K562 (cell line): ENCODE results near the gene GDF15. TPM values are rescaled to one million over a fixed set of nuclear protein-coding genes. Genes with fewer than 3 reads are reported as not detected.

Experiments used
- FOS ChIP-seq: IDR thresholded peaks from 3 replicates; pipeline ENCODE4 v1.6.1; 2011; ENCODE audit not compliant: insufficient read length; ENCODE audit errors: extremely low read depth
- FOXJ3 ChIP-seq: sonication (generic); formaldehyde crosslinking; IDR thresholded peaks from 2 replicates; pipeline ENCODE4 v1.4.0; 2020; ENCODE audit warnings: mild to moderate bottlenecking, missing genetic modification reagents
- GATA2 ChIP-seq: sonication (generic); formaldehyde crosslinking; IDR thresholded peaks from 2 replicates; pipeline ENCODE4 v1.4.0; 2020; ENCODE audit warnings: mild to moderate bottlenecking, missing genetic modification reagents
- MCM7 ChIP-seq, 2 experiments: fragments of 450-650 bp; IDR thresholded peaks; 2 replicates each; pipeline ENCODE4 v1.6.1; 2016 to 2018
- MED1 ChIP-seq: sonication (generic); formaldehyde crosslinking; IDR thresholded peaks from 2 replicates; pipeline ENCODE4 v1.8.1; 2023; ENCODE audit warnings: missing genetic modification reagents, borderline replicate concordance
- MYC ChIP-seq, 2 experiments: fragments of 250-450 bp in 1 of 2; sonication (Bioruptor Pico) in 1 of 2; IDR thresholded peaks; 2 replicates each; pipeline versions ENCODE4 v1.5.1 to v1.6.1; 2012 to 2021; ENCODE audit warnings: low read depth in 2 of 2, borderline replicate concordance in 1 of 2, improper control_type of control experiment in 1 of 2, low read length in 1 of 2, mild to moderate bottlenecking in 1 of 2, moderate library complexity in 1 of 2
- NCOA6 ChIP-seq: fragments of 450-650 bp; IDR thresholded peaks from 2 replicates; pipeline ENCODE4 v1.6.1; 2017; ENCODE audit warnings: mild to moderate bottlenecking
- NFE2L1 ChIP-seq: fragments of 450-650 bp; IDR thresholded peaks from 2 replicates; pipeline ENCODE4 v1.6.1; 2016; ENCODE audit warnings: missing genetic modification characterization, low read depth, mild to moderate bottlenecking, missing compliant biosample characterization, moderate library complexity, borderline replicate concordance
- NFIX ChIP-seq: fragments of 250-450 bp; sonication (Bioruptor Pico); IDR thresholded peaks from 2 replicates; pipeline ENCODE4 v1.4.0; 2020; ENCODE audit warnings: low read depth, mild to moderate bottlenecking, moderate library complexity
- PHF8 ChIP-seq: fragments of 200-600 bp; sonication (generic); IDR thresholded peaks from 2 replicates; pipeline ENCODE4 v1.6.1; 2012; ENCODE audit warnings: mixed run types, mild to moderate bottlenecking, inconsistent platforms, low read length, moderate library complexity, borderline replicate concordance
- PURB ChIP-seq: sonication (generic); formaldehyde crosslinking; IDR thresholded peaks from 2 replicates; pipeline ENCODE4 v1.9.0; 2021; ENCODE audit warnings: low read depth, mild to moderate bottlenecking, missing genetic modification reagents
- SAFB ChIP-seq: fragments of 200-400 bp; formaldehyde crosslinking; IDR thresholded peaks from 2 replicates; pipeline ENCODE4 v1.6.1; 2017; ENCODE audit warnings: low read depth, low read length, borderline replicate concordance
- SMAD2 ChIP-seq: fragments of 150-350 bp; IDR thresholded peaks from 2 replicates; pipeline ENCODE4 v1.6.1; 2014; ENCODE audit warnings: low read depth, mild to moderate bottlenecking, low read length
- SMARCA4 ChIP-seq: fragments of 450-650 bp; IDR thresholded peaks from 2 replicates; pipeline ENCODE4 v1.6.1; 2016
- TCFL5 ChIP-seq: fragments of 250-450 bp; sonication (Bioruptor Pico); conservative IDR thresholded peaks from 2 replicates; pipeline ENCODE4 v1.6.1; 2021; ENCODE audit warnings: mild to moderate bottlenecking, moderate library complexity, matching md5 sums
- ZNF583 ChIP-seq: fragments of 250-450 bp; sonication (Bioruptor Pico); IDR thresholded peaks from 2 replicates; pipeline ENCODE4 v1.4.0; 2020
- polyA plus RNA-seq, 8 experiments: library from polyadenylated mRNA; depleted of rRNA in 4 of 8; stranded (reverse) in 5 of 8; unstranded in 3 of 8; fragments of >200 nt; fragmentation: Nextera tagmentation in 2 of 8; fragmentation: Illumina TruSeq in 1 of 8; extraction: Ambion mirVana in 2 of 8; extraction: Trizol in 1 of 8; gene quantifications; 2 replicates each; pipeline versions ENCODE4 v1.2.1 to v1.2.3, GENCODE V29; 2011 to 2014; ENCODE audit warnings: inconsistent platforms in 1 of 8, missing spikeins in 1 of 8
- total RNA-seq, 7 experiments: library from RNA; depleted of rRNA in 6 of 7; stranded (reverse); fragments of >200 nt in 6 of 7; fragmentation: Illumina TruSeq in 2 of 7; extraction: Trizol in 2 of 7; gene quantifications; 2 replicates each; pipeline versions ENCODE4 v1.2.1 to v1.2.3, GENCODE V29; 2011 to 2021; ENCODE audit warnings: low replicate concordance in 1 of 7
- TF ChIP-seq, protein P1 (sequence below): fragments of 450-650 bp; formaldehyde crosslinking; IDR thresholded peaks from 2 replicates; pipeline ENCODE4 v1.4.0; 2020; ENCODE audit warnings: mild to moderate bottlenecking, moderate library complexity
- TF ChIP-seq, protein P2 (sequence below), 2 experiments: fragments of 450-650 bp in 1 of 2; sonication (generic) in 1 of 2; formaldehyde crosslinking; conservative IDR thresholded peaks; 2 replicates each; pipeline versions ENCODE4 v1.4.0 to v1.8.1; 2020 to 2022; ENCODE audit warnings: mild to moderate bottlenecking in 1 of 2, missing genetic modification reagents in 1 of 2
- TF ChIP-seq, protein P3 (sequence below), 2 experiments: fragments of 450-650 bp in 1 of 2; IDR thresholded peaks; 2 replicates each; pipeline ENCODE4 v1.6.1; 2011 to 2017; ENCODE audit warnings: low read depth in 2 of 2, antibody characterized with exemption in 1 of 2, borderline replicate concordance in 1 of 2, low read length in 1 of 2, mild to moderate bottlenecking in 1 of 2, mixed read lengths in 1 of 2; ENCODE audit not compliant: control insufficient read depth in 1 of 2
- TF ChIP-seq, protein P4 (sequence below): fragments of 250-450 bp; sonication (Bioruptor Pico); IDR thresholded peaks from 2 replicates; pipeline ENCODE4 v1.5.0; 2021; ENCODE audit warnings: mild to moderate bottlenecking, borderline replicate concordance

GDF15 gene
- total and polyA plus RNA-seq, 9 of the 15 experiments (the other 6 are each of a cell fraction or from before 2014, with no cell fraction given), result 2.3 to 82.4 (median 12.5) TPM

DNA sequence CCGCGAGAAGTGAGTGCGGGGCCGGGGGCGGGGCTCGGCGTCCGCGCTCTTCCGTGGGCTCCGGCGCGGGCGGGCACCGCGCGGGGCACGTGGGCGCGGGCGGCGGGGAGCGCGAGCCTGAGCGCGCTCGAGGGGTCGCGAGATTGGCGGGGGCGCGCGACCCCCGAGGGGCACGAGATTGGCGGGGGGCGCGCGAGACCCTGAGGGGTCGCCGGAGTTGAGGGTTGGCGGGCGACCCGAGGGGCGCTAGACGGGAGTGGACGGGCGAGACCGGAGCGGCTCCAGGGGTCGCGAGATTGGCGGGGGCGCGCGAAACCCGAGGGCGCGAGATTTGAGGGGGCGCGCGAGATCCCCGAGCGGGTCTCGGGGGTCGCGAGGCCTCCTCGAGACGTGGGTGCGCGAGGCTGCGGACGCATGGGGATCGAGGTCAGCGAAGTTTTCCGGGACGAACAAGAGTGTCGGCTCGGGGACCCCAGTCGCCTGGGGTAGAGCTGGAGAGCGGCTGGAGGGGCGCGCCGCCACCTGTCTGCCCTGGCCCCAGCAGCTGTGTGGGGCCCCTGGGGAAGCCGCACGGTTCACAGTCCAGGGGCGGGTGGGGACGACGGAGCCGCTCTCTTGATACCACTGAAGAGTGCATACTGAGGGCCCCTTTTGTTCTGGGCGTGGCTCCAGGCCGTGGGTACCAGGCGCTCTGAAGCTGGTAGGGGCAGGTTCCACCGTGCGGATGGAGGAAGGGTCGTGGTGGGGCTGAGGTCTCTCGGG lies 33.9 kb downstream of the GDF15 start (continued):
- TF ChIP-seq, protein P1, sequence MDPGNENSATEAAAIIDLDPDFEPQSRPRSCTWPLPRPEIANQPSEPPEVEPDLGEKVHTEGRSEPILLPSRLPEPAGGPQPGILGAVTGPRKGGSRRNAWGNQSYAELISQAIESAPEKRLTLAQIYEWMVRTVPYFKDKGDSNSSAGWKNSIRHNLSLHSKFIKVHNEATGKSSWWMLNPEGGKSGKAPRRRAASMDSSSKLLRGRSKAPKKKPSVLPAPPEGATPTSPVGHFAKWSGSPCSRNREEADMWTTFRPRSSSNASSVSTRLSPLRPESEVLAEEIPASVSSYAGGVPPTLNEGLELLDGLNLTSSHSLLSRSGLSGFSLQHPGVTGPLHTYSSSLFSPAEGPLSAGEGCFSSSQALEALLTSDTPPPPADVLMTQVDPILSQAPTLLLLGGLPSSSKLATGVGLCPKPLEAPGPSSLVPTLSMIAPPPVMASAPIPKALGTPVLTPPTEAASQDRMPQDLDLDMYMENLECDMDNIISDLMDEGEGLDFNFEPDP (CRISPR knock-in tag), result no peak
- no peak for TF ChIP-seq FOS
- TF ChIP-seq NFE2L1 (tag), result no peak
- TF ChIP-seq ZNF583 (CRISPR knock-in tag), result no peak
- TF ChIP-seq SMARCA4, result no peak
- TF ChIP-seq, protein P2, sequence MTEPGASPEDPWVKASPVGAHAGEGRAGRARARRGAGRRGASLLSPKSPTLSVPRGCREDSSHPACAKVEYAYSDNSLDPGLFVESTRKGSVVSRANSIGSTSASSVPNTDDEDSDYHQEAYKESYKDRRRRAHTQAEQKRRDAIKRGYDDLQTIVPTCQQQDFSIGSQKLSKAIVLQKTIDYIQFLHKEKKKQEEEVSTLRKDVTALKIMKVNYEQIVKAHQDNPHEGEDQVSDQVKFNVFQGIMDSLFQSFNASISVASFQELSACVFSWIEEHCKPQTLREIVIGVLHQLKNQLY (CRISPR knock-in tag; conservative IDR thresholded peaks at IDR 0.05), result no peak
- TF ChIP-seq, protein P3, sequence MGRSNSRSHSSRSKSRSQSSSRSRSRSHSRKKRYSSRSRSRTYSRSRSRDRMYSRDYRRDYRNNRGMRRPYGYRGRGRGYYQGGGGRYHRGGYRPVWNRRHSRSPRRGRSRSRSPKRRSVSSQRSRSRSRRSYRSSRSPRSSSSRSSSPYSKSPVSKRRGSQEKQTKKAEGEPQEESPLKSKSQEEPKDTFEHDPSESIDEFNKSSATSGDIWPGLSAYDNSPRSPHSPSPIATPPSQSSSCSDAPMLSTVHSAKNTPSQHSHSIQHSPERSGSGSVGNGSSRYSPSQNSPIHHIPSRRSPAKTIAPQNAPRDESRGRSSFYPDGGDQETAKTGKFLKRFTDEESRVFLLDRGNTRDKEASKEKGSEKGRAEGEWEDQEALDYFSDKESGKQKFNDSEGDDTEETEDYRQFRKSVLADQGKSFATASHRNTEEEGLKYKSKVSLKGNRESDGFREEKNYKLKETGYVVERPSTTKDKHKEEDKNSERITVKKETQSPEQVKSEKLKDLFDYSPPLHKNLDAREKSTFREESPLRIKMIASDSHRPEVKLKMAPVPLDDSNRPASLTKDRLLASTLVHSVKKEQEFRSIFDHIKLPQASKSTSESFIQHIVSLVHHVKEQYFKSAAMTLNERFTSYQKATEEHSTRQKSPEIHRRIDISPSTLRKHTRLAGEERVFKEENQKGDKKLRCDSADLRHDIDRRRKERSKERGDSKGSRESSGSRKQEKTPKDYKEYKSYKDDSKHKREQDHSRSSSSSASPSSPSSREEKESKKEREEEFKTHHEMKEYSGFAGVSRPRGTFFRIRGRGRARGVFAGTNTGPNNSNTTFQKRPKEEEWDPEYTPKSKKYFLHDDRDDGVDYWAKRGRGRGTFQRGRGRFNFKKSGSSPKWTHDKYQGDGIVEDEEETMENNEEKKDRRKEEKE (IDR thresholded peaks at IDR 0.05; ENCODE audit: borderline replicate concordance in 1 of 2, control insufficient read depth in 1 of 2, low read depth in 2 of 2, low read length in 1 of 2), result no peak
- TF ChIP-seq FOXJ3, result no peak
- TF ChIP-seq NFIX, result no peak
- no peak for TF ChIP-seq MED1 (CRISPR knock-in tag)
- no peak for TF ChIP-seq PHF8
- TF ChIP-seq GATA2 (CRISPR knock-in tag), result no peak
- no peak; the same call in 1 of the 2 replicates for TF ChIP-seq MYC (IDR thresholded peaks at IDR 0.05; ENCODE audit: low read depth, low read length)
- TF ChIP-seq MYC (CRISPR knock-in tag; IDR thresholded peaks at IDR 0.05; ENCODE audit: borderline replicate concordance, low read depth), result no peak
- TF ChIP-seq, protein P4, sequence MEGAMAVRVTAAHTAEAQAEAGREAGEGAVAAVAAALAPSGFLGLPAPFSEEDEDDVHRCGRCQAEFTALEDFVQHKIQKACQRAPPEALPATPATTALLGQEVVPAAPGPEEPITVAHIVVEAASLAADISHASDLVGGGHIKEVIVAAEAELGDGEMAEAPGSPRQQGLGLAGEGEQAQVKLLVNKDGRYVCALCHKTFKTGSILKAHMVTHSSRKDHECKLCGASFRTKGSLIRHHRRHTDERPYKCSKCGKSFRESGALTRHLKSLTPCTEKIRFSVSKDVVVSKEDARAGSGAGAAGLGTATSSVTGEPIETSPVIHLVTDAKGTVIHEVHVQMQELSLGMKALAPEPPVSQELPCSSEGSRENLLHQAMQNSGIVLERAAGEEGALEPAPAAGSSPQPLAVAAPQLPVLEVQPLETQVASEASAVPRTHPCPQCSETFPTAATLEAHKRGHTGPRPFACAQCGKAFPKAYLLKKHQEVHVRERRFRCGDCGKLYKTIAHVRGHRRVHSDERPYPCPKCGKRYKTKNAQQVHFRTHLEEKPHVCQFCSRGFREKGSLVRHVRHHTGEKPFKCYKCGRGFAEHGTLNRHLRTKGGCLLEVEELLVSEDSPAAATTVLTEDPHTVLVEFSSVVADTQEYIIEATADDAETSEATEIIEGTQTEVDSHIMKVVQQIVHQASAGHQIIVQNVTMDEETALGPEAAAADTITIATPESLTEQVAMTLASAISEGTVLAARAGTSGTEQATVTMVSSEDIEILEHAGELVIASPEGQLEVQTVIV (CRISPR knock-in tag), result 0 out of 2 replicates have a peak, but pooled peaks have one; percentile 6
- no peak for TF ChIP-seq NCOA6
- TF ChIP-seq SAFB, result peak; percentile 44; the same call in 1 of the 2 replicates
- no peak for TF ChIP-seq TCFL5 (CRISPR knock-in tag)
- TF ChIP-seq PURB, result no peak
- TF ChIP-seq SMAD2, result no peak
- no peak for TF ChIP-seq MCM7 (IDR thresholded peaks at IDR 0.05)
